Measurements from ENCODE around the gene DOCK1.

DNA sequence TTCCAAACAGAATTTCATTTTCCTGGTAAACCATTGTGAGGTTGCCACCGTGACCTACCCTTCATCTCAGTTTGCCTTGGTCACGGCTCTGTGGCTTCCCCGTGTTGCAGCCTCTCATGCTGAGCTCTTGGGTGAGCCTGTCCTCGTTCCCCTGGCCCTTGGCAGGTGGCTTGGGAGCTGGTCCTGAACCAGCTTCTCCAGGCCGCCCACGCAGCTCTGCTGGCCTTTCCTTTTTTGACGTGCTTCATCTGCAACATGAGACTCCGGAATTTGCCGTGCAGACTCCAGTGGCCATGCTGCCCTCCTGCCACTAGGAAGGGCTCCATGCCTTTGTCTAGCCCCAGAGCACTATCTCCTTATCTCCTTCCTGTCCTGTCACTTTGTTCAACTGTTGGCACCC lies 550.9 kb downstream of the DOCK1 start:
- TF ChIP-seq, protein P1, sequence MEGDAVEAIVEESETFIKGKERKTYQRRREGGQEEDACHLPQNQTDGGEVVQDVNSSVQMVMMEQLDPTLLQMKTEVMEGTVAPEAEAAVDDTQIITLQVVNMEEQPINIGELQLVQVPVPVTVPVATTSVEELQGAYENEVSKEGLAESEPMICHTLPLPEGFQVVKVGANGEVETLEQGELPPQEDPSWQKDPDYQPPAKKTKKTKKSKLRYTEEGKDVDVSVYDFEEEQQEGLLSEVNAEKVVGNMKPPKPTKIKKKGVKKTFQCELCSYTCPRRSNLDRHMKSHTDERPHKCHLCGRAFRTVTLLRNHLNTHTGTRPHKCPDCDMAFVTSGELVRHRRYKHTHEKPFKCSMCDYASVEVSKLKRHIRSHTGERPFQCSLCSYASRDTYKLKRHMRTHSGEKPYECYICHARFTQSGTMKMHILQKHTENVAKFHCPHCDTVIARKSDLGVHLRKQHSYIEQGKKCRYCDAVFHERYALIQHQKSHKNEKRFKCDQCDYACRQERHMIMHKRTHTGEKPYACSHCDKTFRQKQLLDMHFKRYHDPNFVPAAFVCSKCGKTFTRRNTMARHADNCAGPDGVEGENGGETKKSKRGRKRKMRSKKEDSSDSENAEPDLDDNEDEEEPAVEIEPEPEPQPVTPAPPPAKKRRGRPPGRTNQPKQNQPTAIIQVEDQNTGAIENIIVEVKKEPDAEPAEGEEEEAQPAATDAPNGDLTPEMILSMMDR (IDR thresholded peaks at IDR 0.05), result no peak
- TF ChIP-seq RXRA (IDR thresholded peaks at IDR 0.05; ENCODE audit: borderline replicate concordance, low read depth) (no peak), POLR2AphosphoS5 (IDR thresholded peaks at IDR 0.05; ENCODE audit: low read depth, low read length) (no peak), JUND (IDR thresholded peaks at IDR 0.05) (no peak), SIN3A (IDR thresholded peaks at IDR 0.05; ENCODE audit: borderline replicate concordance, low read depth, low read length) (no peak), RFX5 (IDR thresholded peaks at IDR 0.05; ENCODE audit: low read length) (no peak), FOXM1 (IDR thresholded peaks at IDR 0.05; ENCODE audit: low read depth) (no peak)
- TF ChIP-seq, protein P2, sequence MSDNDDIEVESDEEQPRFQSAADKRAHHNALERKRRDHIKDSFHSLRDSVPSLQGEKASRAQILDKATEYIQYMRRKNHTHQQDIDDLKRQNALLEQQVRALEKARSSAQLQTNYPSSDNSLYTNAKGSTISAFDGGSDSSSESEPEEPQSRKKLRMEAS (IDR thresholded peaks at IDR 0.05; ENCODE audit: low read depth), result no peak

Data from SK-N-SH (cell line).